Measurements from ENCODE around the gene MBD5.

Gene MBD5

DNA sequence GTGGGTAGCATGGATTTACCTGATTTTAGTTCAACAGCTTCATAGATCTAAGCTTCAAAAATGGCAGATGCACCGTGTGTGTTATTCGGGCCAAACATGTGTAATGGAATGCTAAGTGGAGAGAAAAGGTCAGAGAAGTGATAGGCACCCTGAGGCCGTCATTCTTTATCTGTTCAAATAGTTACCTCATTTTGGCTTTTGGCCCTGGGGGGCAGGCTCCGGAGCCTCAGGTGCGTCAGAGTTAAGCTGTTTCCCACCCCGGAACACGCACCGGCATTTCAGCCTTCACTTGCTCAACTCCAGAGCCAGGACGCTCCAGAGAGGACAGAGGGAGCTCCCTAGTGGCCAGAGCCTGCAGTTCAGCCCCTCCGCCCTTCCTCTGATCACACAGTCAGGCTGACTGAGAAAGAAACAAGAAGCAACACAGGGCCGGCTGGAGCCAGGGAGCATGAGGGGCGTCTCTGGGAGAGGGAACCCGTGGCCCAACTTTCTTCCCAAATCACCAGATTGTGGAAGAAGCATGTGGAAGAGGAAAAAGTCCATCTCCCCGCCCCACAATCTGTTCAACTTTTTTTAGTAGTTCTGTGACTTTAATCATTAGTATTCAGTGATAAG is 488.5 kb downstream of the MBD5 start:
- TF ChIP-seq, protein P1, sequence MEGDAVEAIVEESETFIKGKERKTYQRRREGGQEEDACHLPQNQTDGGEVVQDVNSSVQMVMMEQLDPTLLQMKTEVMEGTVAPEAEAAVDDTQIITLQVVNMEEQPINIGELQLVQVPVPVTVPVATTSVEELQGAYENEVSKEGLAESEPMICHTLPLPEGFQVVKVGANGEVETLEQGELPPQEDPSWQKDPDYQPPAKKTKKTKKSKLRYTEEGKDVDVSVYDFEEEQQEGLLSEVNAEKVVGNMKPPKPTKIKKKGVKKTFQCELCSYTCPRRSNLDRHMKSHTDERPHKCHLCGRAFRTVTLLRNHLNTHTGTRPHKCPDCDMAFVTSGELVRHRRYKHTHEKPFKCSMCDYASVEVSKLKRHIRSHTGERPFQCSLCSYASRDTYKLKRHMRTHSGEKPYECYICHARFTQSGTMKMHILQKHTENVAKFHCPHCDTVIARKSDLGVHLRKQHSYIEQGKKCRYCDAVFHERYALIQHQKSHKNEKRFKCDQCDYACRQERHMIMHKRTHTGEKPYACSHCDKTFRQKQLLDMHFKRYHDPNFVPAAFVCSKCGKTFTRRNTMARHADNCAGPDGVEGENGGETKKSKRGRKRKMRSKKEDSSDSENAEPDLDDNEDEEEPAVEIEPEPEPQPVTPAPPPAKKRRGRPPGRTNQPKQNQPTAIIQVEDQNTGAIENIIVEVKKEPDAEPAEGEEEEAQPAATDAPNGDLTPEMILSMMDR (IDR thresholded peaks at IDR 0.05; ENCODE audit: control insufficient read depth, extremely low read depth, insufficient read depth), result peak; percentile 79
- DNase-seq (ENCODE audit: low read depth), result peak; percentile 45
- no peak overlapping the region for H3K4me3 ChIP-seq (ENCODE audit: low read depth, low read length)

DNA sequence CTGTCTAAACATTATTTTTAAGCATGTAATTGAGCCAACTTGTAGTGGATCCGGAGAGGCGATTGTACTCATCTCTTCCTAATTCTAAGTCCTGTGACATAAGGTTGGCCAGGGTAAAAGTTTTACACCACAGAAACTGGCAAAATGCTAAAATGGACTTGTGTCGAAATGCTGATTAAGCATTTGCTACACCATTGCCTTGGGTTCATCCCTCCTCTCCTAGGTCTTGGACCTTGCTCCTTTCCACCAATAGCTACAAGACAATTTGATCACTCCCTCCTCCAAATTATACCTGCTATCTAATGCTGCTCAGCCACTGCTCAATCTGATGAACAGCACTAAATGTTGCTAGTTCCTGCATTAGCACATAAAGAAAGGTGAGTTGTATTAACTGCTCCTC is 491.0 kb downstream of the MBD5 start:
- H3K4me3 ChIP-seq (ENCODE audit: low read depth, low read length), result no peak overlapping the region
- DNase-seq (ENCODE audit: low read depth), result no peak
- TF ChIP-seq, protein P1 (IDR thresholded peaks at IDR 0.05; ENCODE audit: control insufficient read depth, extremely low read depth, insufficient read depth), result no peak

DNA sequence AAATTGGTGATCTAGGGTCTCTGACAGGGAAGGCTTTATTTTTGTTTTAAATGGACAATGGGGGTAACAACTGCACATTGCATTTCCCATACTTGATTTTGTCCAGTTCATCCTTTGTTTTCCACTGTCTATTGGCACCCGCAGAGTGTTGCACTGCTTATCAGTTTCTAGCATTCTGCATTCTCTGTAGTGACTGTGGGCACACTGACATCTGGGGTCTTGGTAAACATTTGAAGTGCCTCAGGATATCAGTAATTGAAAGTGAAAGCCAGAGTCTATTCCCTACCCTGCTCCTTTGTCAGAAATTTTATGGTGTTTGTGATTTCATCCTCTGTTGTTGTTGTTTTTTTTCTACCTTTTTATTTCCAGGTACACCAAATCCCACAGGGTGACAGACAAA is 491.6 kb downstream of the MBD5 start:
- TF ChIP-seq, protein P1 (IDR thresholded peaks at IDR 0.05; ENCODE audit: control insufficient read depth, extremely low read depth, insufficient read depth), result no peak
- no peak for DNase-seq (ENCODE audit: low read depth)
- no peak overlapping the region for H3K4me3 ChIP-seq (ENCODE audit: low read depth, low read length)

- no peak overlapping the region for H3K4me3 ChIP-seq (ENCODE audit: low read depth, low read length)
- no peak for DNase-seq (ENCODE audit: low read depth)
- TF ChIP-seq, protein P1 (IDR thresholded peaks at IDR 0.05; ENCODE audit: control insufficient read depth, extremely low read depth, insufficient read depth), result no peak
Observed at GRCh38 chr2:148513427-148513826, 492.5 kb downstream of the MBD5 start.

DNA sequence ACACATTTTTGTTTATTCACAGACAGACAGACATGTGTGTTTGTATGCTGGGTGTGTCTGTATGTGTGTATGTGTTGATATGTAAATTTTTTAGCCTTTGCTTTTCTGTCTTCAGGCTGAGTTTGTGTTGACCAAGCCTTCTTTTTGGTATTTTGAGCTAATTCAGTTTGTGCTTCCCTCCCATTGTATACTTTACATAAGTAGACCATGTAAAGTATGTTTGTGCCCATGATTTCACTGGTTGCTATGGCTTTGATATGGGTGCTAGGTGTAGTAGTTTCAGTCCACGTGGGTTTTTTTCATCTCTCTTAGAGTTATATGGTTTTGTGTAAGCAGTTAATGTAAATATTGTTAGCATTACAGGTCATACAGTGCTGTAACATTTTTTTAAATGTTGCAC is 494.2 kb downstream of the MBD5 start:
- TF ChIP-seq, protein P1 (IDR thresholded peaks at IDR 0.05; ENCODE audit: control insufficient read depth, extremely low read depth, insufficient read depth), result no peak

GRCh38 chr2:148515976-148516375 is 495.1 kb downstream of the MBD5 start:
- TF ChIP-seq, protein P1 (IDR thresholded peaks at IDR 0.05; ENCODE audit: control insufficient read depth, extremely low read depth, insufficient read depth), result no peak
- H3K4me3 ChIP-seq (ENCODE audit: low read depth, low read length), result no peak overlapping the region
- no peak for DNase-seq (ENCODE audit: low read depth)

More for the DNA sequence above, 494.2 kb downstream of the MBD5 start:
- H3K4me3 ChIP-seq (ENCODE audit: low read depth, low read length), result no peak overlapping the region
- DNase-seq (ENCODE audit: low read depth), result no peak

DNA sequence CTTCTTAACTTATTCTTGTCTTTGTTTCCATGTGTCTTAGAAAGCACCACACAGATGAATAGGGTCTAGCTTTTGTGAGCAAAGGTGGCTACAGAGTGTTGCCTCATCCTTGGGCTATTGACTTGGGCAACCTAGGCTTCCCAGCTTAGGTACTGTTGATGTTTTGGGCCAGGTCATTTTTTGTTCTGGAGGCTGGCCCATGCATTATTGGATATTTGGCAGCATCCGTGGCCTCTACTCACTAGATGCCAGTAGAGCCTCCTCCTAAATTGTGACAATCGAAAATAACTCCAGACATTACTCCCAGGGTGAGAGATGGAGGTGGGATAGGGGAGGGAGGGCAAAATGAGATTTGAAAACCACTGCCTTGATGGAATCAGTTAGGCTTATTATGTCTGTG is 496.4 kb downstream of the MBD5 start:
- H3K4me3 ChIP-seq (ENCODE audit: low read depth, low read length), result no peak overlapping the region
- TF ChIP-seq, protein P1 (IDR thresholded peaks at IDR 0.05; ENCODE audit: control insufficient read depth, extremely low read depth, insufficient read depth), result no peak
- no peak for DNase-seq (ENCODE audit: low read depth)

All from LNCaP clone FGC (cell line).